Mesodermal cell (in vitro differentiated cells): ENCODE results near the gene TNFRSF8.
"Not testable (repeated sequence)": the region's sequence is repeated elsewhere in the genome, so short reads cannot be mapped to it uniquely, and the experiment has no call there.

Experiments used
- H3K27ac ChIP-seq: 2 replicates; pipeline ENCODE4 v1.7.0; 2013; ENCODE audit warnings: mild to moderate bottlenecking, low read depth, low read length, moderate library complexity; ENCODE audit not compliant: severe bottlenecking
- H3K36me3 ChIP-seq: 2 replicates; pipeline ENCODE4 v1.7.1; 2013; ENCODE audit warnings: mild to moderate bottlenecking, low read length, moderate library complexity; ENCODE audit not compliant: control insufficient read depth, insufficient read depth
- H3K4me1 ChIP-seq: one replicate; pipeline ENCODE4 v1.7.1; 2013; ENCODE audit warnings: mild to moderate bottlenecking, low read length; ENCODE audit not compliant: insufficient read depth, control insufficient read depth, poor library complexity, severe bottlenecking
- H3K4me3 ChIP-seq: 2 replicates; pipeline ENCODE4 v1.7.0; 2013; ENCODE audit warnings: low read length, control low read depth, mild to moderate bottlenecking; ENCODE audit not compliant: insufficient read depth, poor library complexity, severe bottlenecking; ENCODE audit errors: extremely low read depth
- H3K9me3 ChIP-seq: 2 replicates; pipeline ENCODE4 v1.7.1; 2013; ENCODE audit warnings: mild to moderate bottlenecking, low read length, moderate library complexity; ENCODE audit not compliant: control insufficient read depth
- WGBS, 2 experiments: methylation state at CpG; one replicate each; pipeline ENCODE4 v1.1.5; 2013; ENCODE audit warnings: missing lambda C conversion rate in 2 of 2; ENCODE audit not compliant: insufficient coverage in 2 of 2; 5-methylcytosine and 5-hydroxymethylcytosine counted together

The TNFRSF8 gene

DNA sequence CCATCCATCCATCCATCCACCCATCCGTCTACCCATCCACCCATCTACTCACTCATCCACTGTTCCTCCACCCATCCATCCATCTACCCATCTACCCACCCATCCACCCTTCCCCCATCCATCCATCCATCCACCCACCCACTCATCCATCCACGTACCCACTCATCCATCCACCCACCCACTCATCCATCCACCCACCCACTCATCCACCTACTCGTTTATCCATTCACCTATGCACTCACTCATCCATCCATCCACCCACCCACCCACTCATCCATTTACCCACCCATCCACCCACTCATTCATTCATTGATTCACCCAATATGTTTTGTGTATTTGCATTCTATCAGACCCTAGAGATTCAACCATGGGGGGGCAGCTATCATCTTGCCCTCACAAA is 27.2 kb downstream of the TNFRSF8 start:
- Histone ChIP-seq H3K4me1 (no peaks in the 10 kb centered on the region), H3K4me3 (no peak overlapping the region), H3K27ac (no peak overlapping the region), H3K36me3 (no peaks in the 10 kb centered on the region), H3K9me3 (no peaks in the 10 kb centered on the region)
- WGBS, 2 experiments: 88 to 98% methylated on average over 2 to 3 of the region's 3 CpGs

DNA sequence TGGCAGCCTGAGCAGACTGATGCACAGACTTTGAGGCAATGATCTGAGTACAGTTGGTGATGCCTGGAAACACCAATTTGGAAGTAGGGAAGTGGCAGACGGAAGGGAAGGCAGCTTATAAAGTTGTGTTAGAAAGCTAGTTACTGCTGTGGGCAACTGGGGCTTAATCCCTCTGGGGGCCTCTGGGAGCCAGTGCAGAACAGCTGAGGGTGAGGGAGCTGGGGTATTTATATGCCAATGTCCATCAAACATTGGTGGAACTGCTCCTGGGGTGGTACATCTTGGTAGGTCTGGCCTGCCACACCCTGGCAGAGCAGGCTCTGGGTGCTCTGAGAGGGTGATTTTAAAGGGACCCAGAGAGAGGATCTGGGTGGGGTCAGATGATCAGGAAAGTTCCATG is 28.1 kb downstream of the TNFRSF8 start:
- Histone ChIP-seq H3K27ac (no peak overlapping the region), H3K36me3 (no peaks in the 10 kb centered on the region), H3K4me3 (no peak overlapping the region), H3K4me1 (no peaks in the 10 kb centered on the region), H3K9me3 (no peaks in the 10 kb centered on the region)
- WGBS, 2 experiments: 100% methylated on average over 1 of the region's 1 CpG

DNA sequence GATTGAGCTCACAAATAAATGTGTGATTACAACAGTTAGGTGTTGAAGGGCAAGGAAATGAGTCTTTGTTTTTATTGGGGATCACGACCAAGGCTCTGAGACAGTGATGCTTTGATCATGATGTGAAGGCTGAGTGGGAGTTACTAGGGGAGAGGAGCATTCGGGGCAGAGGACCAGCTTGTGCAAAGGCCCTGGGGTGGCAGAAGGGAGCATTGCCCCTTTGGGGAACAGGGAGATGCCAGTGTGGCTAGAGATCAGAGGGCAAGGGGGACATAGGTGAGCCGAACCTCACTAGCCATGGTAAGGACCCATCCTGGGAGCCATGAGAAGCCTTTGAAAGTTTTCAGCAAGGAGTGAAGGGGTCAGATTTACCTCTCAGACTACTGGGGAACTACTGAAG is 31.1 kb downstream of the TNFRSF8 start:
- Histone ChIP-seq H3K36me3 (no peaks in the 10 kb centered on the region), H3K4me3 (no peak overlapping the region), H3K4me1 (no peaks in the 10 kb centered on the region), H3K9me3 (no peaks in the 10 kb centered on the region), H3K27ac (no peak overlapping the region)
- WGBS, 2 experiments: 81 to 94% methylated on average over 2 to 3 of the region's 3 CpGs

DNA sequence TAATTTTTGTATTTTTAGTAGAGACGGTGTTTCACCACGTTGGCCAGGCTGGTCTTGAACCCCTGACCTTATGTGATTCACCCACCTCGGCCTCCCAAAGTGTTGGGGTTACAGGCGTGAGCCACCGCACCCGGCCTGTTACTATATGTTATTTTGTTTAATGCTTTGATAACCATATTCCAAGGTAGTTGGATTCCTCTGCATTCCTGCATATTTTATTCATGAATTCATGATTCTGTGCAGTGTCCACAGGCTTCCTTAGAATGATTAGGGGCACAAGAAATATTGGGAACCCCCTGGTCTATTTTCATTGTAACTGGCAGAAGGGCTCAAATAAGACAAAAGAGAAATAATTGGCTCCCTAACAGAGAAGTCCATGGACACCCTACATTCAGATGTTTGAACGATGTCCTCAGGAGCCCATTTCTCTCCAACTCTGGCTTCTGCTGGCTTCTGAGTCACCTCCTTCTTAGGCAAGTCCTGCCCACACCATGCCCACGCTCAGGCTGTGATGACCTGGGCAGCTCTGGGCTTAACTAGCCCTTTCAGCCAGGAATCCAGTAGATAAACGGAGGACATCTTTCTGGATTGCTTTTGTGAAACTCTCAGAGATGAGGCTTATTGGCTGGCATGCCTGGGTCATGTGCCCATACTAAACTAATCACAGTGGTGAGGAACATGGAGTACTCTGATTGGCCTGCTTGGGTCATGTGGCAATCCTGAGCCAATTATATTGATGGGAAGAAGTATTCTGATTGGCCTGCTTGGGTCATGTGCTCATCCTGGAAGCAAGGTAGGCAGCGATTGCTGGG is 32.6 kb downstream of the TNFRSF8 start:
- H3K9me3 ChIP-seq: no peaks in the 10 kb centered on the region
- no peak overlapping the region for H3K4me3 ChIP-seq
- 93 to 98% methylated on average over 6 of the region's 10 CpGs for WGBS, 2 experiments
- no peaks in the 10 kb centered on the region for H3K36me3 ChIP-seq
- no peaks in the 10 kb centered on the region for H3K4me1 ChIP-seq
- no peak overlapping the region for H3K27ac ChIP-seq

DNA sequence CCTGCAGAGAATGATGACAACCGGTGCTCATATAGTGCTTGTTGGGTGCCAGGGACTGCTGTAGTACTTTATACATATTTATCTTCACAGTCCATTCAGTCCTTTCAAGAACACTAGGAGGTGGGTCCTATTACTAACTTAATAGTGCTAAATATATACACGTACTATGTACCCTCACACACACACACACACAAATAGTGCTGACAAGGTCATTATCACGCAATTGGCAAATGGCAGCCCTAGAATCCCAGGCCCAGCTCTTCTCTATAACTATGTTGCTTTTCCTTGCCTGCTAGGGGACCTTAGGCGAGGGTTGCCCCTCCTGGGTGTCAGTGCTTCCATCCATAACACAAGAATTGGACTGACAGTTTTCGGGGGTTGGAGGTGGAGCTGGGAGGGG is 33.5 kb downstream of the TNFRSF8 start:
- Histone ChIP-seq H3K9me3 (no peaks in the 10 kb centered on the region), H3K4me3 (no peak overlapping the region), H3K4me1 (no peaks in the 10 kb centered on the region), H3K36me3 (no peaks in the 10 kb centered on the region), H3K27ac (no peak overlapping the region)
- WGBS, 2 experiments: 90% methylated on average over 2 of the region's 5 CpGs; no CpG with 5 or more reads in 1 of the 2 experiments

DNA sequence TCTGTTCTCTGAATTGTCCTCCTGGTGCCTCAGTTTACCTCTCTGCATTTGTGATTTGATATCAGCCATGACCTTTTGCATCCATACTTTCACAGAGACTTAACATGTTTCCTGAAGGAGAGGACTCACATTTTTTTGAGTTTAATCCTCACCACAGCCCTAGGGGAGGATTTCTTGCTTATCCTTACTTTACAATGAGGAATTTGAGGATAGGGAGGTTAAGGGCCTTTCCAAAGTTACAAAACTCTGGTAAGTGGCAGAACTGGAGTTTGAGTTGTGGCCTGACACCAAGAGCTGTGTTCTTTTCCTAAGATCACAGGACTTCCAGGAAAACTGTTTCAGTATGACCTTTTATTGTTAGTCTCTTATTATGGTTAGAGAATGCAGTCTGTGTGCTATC is 34.2 kb downstream of the TNFRSF8 start:
- no peaks in the 10 kb centered on the region for H3K4me1 ChIP-seq
- H3K4me3 ChIP-seq: no peak overlapping the region
- H3K36me3 ChIP-seq: no peaks in the 10 kb centered on the region
- H3K27ac ChIP-seq: no peak overlapping the region
- H3K9me3 ChIP-seq: no peaks in the 10 kb centered on the region

DNA sequence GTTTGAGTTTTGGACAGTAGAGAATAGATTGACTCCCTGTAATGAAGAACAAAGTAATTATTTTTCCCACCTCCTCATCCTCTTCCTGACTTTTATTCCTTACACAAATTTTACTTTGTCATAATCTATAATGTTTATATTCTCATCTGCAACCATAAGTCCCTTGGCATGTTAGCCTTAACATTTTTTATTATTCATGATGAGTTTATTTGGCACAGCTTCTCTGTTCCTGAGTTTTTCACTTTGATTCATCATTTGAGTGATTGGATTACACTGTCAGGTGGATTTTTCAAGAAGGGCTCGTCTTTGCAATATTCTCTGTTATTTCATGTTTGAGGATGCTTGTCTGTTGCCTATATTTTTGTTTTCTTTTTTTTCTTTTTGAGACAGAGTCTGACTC is 35.7 kb downstream of the TNFRSF8 start:
- H3K4me1 ChIP-seq: no peaks in the 10 kb centered on the region
- no CpG with 5 or more reads among the region's 1 CpG for whole genome bisulfite sequencing, 2 experiments
- no peak overlapping the region for H3K27ac ChIP-seq
- H3K36me3 ChIP-seq: no peaks in the 10 kb centered on the region
- no peak overlapping the region for H3K4me3 ChIP-seq
- H3K9me3 ChIP-seq: no peaks in the 10 kb centered on the region

DNA sequence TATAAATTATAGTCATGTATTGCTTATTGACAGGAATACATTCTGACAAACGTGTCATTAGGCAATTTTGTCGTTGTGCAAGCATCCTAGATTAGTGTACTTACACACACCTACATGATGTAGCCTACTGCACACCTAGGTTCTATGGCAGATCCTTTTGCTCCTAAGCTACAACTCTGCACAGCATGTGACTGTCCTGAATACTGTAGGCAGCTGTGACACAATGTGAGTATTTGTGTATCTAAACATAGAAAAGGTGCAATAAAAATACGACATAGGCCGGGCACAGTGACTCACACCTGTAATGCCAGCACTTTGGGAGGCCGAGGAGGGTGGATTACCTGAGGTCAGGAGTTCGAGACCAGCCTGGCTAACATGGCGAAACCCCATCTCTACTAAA is 36.5 kb downstream of the TNFRSF8 start:
- WGBS, 2 experiments: 82 to 94% methylated on average over 3 to 4 of the region's 7 CpGs
- no peak overlapping the region for H3K4me3 ChIP-seq
- H3K27ac ChIP-seq: no peak overlapping the region
- no peaks in the 10 kb centered on the region for H3K9me3 ChIP-seq
- H3K36me3 ChIP-seq: no peaks in the 10 kb centered on the region
- no peaks in the 10 kb centered on the region for H3K4me1 ChIP-seq

DNA sequence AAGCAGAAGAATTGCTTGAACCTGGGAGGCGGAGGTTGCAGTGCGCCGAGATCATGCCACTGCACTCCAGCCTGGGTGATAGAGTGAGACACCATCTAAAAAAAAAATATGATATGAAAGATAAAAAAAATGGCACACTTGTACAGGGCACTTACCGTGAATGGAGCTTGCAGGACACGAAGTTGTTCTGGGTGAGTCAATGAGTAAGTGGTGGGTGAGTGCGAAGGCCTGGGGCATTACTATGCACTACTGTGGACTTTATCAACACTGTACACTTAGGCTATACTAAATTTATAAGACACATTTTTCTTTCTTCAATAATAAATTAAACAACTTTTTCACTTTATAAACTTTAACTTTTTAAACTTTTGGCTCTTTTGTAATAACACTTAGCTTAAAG is 37.0 kb downstream of the TNFRSF8 start:
- no peak overlapping the region for H3K27ac ChIP-seq
- H3K4me3 ChIP-seq: no peak overlapping the region
- no peaks in the 10 kb centered on the region for H3K4me1 ChIP-seq
- H3K9me3 ChIP-seq: no peaks in the 10 kb centered on the region
- WGBS, 2 experiments: 100% methylated on average over 5 of the region's 6 CpGs
- H3K36me3 ChIP-seq: no peaks in the 10 kb centered on the region

DNA sequence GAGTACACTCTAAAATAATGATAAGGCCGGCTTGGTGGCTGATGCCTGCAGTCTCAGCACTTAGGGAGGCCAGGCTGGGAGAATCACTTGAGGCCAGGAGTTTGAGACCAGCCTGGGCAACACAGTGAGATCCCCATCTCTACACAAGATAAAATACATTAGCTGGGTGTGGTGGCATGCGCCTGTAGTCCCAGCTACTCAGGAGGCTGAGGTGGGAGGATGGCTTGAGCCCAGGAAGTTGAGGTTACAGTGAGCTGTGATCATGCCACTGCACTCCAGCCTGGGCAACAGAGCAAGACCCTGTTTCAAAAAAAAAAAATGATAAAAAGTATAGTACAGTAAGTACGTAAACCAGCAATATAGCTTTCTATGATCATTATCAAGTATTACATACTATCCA is 38.0 kb downstream of the TNFRSF8 start:
- not testable (repeated sequence) for H3K4me3 ChIP-seq, H3K4me1 ChIP-seq, H3K27ac ChIP-seq, H3K36me3 ChIP-seq, H3K9me3 ChIP-seq
- 80 to 100% methylated on average over 1 of the region's 3 CpGs for WGBS, 2 experiments

DNA sequence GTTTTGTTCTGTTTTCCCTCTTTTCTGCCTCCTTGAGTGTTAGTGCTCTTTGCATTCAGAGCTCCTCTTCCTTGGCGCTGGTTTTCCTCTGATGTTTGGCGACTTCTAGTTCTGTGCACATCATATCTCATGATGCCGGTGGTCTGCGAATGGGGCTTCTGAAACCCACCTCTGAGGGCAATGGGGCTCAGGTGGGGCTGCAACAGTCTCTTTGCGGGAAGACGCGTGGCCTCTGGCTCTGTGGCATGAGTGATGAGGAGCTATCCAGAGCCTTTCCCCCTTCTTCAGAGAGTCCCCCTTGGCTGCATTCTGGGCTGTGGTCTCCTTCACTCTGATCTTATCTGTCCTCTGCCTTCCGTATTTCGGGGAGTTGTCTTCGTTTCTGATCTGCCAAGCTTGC is 39.0 kb downstream of the TNFRSF8 start:
- Histone ChIP-seq H3K27ac (no peak overlapping the region), H3K4me3 (no peak overlapping the region), H3K36me3 (no peaks in the 10 kb centered on the region), H3K9me3 (no peaks in the 10 kb centered on the region), H3K4me1 (no peaks in the 10 kb centered on the region)
- 91 to 100% methylated on average over 5 to 7 of the region's 10 CpGs for WGBS, 2 experiments
